ENCODE data around the gene BNIP1.
"Not testable (repeated sequence)": the region's sequence is repeated elsewhere in the genome, so short reads cannot be mapped to it uniquely, and the experiment has no call there.

DNA sequence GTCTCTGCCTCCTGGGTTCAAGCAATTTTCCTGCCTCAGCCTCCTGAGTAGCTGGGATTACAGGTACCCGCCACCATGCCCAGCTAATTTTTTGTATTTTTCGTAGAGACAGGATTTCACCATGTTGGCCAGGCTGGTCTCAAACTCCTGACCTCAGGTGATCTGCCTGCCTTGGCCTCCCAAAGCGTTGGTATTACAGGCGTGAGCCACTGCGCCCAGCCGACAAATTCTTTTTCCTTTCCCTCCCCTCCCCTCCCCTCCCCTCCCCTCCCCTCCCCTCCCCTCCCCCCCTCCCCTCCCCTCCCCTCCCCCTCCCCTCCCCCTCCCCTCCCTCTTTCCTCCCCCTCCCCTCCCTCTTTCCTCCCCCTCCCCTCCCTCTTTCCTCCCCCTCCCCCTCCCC lies 12.2 kb upstream of the BNIP1 start:
- TF ChIP-seq POLR2A, POLR2AphosphoS5 (IDR thresholded peaks at IDR 0.05; ENCODE audit: low read depth, low read length): not testable (repeated sequence)
